Epithelial cell of esophagus (primary cell): ENCODE data around the gene MAP2K2.

Source experiments
- DNase-seq: peaks from one replicate; pipeline ENCODE4 v3.0.0; 2010; ENCODE audit warnings: low read depth
- H3K4me3 ChIP-seq: 2 replicates; pipeline ENCODE4 v1.5.1; 2011; ENCODE audit warnings: mild to moderate bottlenecking, low read length, control low read depth
- CTCF ChIP-seq: IDR thresholded peaks from 2 replicates; pipeline ENCODE4 v1.5.1; 2011; ENCODE audit warnings: low read depth, mild to moderate bottlenecking, low read length, control low read depth, inconsistent platforms; ENCODE audit not compliant: insufficient read depth; ENCODE audit errors: missing control alignments

The MAP2K2 gene

GRCh38 chr19:4075373-4075772, 48.5 kb downstream of the MAP2K2 start:
- no peak overlapping the region for H3K4me3 ChIP-seq
- TF ChIP-seq CTCF: no peak
- no peak for DNase-seq

DNA sequence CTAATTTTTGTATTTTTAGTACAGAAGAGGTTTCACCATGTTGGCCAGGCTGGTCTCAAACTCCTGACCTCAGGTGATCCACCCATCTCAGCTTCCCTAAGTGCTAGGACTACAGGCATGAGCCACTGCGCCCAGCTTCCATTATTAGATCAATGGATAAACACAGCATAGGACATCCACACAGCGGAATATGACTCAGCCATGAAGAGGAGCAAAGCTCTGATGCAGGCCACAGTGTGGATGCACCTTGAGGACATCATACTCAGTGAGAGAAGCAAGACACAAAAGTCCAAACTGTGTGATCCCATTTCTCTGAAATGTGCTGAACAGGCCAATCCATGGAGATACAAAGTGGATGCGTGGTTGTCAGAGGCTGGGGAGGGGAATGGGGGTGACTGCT, 52.3 kb downstream of the MAP2K2 start:
- no peak overlapping the region for H3K4me3 ChIP-seq
- DNase-seq: no peak
- TF ChIP-seq CTCF: no peak

GRCh38 chr19:4069331-4069959, 54.5 kb downstream of the MAP2K2 start:
- no peak overlapping the region for H3K4me3 ChIP-seq
- DNase-seq: no peak

GRCh38 chr19:4068047-4068966, 55.6 kb downstream of the MAP2K2 start:
- no peak for TF ChIP-seq CTCF
- H3K4me3 ChIP-seq: peak overlapping the region; percentile 68
- DNase-seq: no peak

More at GRCh38 chr19:4069331-4069959, 54.5 kb downstream of the MAP2K2 start:
- TF ChIP-seq CTCF: no peak

GRCh38 chr19:4067396-4068046, 56.4 kb downstream of the MAP2K2 start:
- no peak for TF ChIP-seq CTCF
- DNase-seq: no peak
- peak overlapping the region; percentile 68 for H3K4me3 ChIP-seq

DNA sequence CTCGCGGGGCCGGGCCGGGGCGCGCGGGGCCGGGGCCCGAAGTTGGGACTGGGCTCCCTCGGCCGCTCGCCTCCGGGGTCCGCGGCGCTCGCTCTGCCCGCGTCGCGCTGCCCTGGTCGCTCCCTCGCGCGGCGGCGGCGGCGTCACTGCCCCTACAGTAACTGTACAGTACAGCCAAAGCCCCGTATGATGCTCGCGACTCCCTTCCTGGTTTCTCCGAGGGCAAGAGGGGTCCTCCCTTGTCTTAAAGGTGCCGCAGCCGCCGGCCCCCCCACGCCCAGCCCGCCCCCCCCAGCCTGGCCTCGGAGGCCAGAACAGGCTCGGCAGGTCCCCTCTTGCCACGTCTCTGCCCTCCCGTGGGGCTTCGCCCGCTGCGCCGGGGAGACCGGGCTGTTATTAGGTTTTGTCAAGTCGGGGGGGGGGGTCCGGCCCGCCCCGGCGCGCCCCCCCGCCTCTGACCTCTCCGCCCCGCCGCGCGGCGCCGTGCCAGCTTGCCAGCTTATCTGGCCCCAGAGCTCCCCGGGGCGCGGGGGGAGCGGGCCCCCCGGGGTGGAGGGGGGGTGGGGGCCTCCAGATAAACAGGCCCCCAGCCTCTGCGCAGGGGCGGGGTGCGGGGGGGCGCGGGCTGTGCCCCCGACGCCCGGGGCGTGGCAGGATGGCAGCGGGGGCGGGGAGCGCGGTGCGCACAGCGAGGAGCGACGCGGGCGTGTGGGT, 57.1 kb downstream of the MAP2K2 start, which contains the start of gene ZBTB7A:
Gene ZBTB7A, minus strand, starts transcription at position 218 of the 714 bp plus-strand sequence. CDS start 11,667 bp downstream, outside the sequence.
- peak; percentile 74 for DNase-seq
- peak within 1 kb of the TSS; percentile 68 for H3K4me3 ChIP-seq
- TF ChIP-seq CTCF: no peak
